HG03066 (cell line): Measurements from ENCODE around the gene TIGD6.
A peak's percentile ranks its signal among the peaks of the same experiment; 100 is the strongest.
"Not testable (repeated sequence)": the region's sequence is repeated elsewhere in the genome, so short reads cannot be mapped to it uniquely, and the experiment has no call there.

Experiments
- ATAC-seq: cut with Tn5 transposase; IDR thresholded peaks from one replicate; pipeline ENCODE4 v1.9.1; 2021; ENCODE audit warnings: low read depth; ENCODE audit not compliant: unreplicated experiment

The TIGD6 gene

DNA sequence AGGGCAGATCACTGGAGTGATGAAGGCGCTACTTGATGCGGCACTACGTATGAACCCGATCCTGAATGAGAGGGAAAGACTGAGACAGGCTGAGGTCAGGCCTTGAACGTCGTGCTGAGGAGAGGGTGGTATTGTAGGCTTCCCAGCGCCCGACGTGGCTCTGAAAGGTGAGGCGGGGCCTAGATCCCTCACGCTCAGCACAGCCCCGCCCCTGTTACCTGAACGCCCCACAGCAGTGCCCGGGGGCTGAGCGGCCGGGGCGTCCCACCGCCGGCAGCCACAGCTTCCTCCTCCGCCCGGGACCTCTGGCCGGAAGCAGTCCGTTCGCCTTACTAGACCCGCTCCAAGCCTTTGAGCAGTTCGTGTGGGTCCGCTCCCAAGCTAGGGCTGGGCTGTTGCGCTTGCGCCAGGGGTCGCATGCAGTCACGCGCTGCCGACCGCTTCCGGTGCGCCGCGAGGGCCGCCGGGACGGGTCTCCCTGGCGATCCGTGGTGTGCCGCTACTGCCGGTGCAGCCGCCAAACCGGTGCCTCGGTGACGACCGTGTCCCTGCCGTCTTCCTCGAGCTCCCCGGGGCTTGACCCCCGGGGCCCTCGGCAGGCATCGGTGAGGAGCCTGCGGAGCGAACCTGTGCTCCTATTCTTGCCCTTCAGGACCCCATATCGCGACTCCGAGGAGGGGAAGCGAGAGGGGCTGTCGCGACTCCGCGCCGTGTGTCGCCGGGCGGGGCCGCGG is at the start of gene TIGD6, which contains the start of gene HMGXB3:
TSS of gene TIGD6 (minus strand) at position 399 of the 734 bp plus-strand sequence. CDS start 4,306 bp downstream, outside the sequence.
TSS of gene HMGXB3 (plus strand) at position 484 of the 734 bp plus-strand sequence. CDS start 4,114 bp downstream, outside the sequence.
- ATAC-seq: peak; percentile 83

DNA sequence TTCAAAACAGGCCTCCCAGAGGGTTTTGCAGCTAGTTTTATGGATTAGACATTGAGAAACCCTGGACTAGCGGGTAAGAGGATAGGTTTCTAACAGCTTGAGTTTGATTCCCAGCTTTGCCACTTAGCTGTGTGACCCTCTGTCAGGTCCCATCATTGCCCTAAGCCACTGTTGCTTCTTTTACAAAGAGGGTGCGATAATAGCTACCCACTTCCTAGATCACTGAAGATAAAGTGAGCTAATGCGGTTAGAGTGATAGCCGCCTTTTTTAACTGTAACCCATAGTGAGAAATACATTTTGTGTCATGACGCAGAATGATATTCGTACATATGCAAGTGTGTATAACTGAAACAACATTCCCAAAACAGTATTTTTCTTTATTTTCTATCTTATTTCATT is 45.6 kb upstream of the TIGD6 start:
- no peak for ATAC-seq

DNA sequence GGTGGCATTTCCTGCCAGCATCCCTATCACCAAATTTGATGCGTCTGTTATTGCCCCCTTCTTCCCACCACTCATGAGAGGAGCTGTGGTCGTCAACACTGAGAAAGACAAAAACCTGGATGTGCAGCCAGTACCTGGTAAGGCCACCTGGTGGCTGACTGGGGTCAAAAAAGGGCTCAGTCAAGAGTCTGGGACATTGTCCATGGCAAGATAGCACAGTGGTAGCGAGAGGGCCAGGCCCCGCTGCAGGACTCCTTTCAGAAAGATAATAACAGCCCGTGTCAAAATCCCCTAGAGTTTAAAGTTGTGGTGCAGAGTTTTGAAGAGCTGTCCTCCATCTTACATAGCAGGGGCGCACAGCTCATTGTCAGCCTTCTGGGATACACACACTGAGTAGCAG is 45.1 kb upstream of the TIGD6 start:
- ATAC-seq: no peak

DNA sequence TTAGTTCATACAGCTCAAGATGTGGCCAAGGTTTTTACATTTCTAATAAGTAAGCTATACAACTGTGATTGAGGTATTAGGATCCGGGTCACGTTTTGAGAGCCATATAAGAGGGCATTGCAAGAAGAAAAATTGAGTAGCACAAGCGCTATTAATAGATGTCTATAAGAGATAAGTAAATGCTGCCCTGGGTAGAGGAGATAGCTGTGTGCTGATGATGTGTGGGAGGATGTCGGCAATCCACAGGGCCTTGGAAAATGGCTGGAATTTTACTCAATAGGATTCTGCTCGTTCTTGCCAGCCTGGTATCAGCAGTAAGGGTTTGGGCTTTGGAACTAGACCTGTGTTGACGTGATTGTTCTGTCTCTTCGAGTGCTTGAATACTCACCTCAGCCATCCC is 44.3 kb upstream of the TIGD6 start:
- ATAC-seq: no peak

DNA sequence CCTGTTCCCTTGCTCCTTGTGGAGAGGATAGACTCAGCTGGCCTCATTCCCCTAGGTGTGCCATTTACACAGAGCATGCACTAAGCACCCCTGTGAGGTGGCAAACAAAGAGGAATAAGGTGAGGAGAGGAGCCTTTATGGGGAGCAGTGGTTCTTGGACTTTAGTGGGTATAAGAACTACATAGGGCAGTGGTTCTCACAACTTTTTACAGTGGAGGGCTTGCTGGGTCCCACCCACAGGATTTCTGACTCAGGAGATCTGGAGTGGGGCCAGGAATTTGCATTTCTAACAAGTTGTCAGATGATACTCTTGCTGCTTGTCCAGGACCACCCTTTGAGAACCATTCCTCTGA is 43.9 kb upstream of the TIGD6 start:
- ATAC-seq: no peak

DNA sequence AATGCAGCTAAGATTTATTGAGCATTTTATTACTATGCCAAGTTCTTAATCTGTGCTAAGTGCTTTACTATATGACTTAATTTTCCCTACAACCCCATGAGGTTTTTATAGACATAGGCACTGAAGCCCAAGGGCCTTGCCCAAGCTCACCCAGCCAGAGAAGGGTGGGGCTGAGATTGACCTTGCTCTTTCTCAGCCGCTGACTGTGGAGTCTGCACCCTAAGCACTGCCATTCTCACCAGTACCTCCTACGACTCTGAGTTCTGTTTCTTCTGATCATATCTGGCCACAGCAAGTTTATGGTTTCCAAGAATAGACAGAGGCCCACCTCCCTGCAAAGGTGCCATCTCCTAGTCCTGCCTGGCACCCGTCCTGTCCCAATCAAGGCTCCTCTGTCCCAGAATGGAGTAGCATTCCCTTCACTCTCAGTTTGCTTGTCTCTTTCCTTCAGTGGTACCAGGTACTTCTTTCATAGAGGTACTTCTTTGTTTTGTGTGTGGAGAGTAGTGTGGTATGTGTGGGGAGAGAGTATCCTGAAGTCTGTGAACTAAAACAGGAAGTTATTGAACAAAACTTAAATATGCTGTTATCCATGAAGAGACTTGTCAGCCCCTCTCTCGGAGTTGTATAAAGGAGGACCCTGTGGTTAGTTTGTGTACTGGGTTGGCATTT is 43.3 kb upstream of the TIGD6 start:
- no peak for ATAC-seq

DNA sequence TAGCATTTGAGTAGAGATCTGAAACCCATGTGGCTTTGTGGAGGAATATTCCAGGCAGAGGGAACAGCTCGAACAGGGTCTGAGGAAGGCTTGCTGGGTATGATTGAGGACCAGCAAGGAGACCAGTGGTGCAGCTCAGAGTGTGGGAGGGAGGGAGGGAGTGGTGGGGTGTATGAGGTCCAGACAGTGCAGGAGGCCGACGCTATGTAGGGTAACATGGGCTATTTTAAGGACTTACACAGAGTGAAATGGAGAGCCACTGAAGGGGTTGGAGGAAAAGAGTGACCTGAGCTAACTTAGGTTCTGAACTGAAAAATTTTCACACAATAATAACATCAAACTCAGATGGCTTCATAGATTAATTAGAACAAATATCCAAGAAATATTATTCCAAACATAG is 42.0 kb upstream of the TIGD6 start:
- no peak for ATAC-seq

DNA sequence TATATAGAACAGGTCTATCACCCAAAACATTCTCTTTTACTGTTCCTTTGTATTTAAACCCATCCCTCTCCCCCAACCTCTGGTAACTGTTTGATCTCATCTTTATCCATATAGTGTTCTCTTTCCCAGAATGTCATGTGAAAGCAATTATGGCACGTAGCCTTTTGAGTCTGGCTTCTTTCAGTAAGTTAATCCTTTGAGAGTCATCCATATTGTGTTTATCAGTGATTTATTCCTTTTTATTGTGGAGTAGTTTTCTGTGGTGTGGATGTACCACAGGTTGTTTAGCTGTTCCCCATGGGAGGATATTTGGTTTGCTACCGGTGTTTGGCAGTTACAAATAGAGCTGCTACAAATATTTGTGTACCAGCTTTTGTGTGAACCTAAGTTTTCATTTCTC is 38.1 kb upstream of the TIGD6 start:
- ATAC-seq: no peak

DNA sequence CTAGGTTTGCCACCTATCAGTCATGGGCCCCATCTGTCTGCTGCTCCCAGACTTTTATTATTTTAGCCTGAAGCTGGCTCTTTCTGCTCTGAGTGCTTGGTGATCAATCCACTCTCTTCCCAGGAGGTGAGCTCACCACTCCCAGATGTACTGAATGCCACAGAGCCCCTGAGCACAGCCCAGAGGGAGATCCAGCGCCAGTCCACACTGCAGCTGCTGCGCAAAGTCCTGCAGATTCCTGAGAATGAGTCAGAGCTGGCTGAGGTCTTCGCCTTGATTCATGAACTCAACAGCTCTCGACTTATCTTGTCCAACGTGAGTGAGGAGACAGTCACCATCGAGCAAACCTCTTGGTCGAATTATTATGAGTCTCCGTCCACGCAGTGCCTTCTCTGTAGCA is 36.1 kb upstream of the TIGD6 start:
- ATAC-seq: no peak

DNA sequence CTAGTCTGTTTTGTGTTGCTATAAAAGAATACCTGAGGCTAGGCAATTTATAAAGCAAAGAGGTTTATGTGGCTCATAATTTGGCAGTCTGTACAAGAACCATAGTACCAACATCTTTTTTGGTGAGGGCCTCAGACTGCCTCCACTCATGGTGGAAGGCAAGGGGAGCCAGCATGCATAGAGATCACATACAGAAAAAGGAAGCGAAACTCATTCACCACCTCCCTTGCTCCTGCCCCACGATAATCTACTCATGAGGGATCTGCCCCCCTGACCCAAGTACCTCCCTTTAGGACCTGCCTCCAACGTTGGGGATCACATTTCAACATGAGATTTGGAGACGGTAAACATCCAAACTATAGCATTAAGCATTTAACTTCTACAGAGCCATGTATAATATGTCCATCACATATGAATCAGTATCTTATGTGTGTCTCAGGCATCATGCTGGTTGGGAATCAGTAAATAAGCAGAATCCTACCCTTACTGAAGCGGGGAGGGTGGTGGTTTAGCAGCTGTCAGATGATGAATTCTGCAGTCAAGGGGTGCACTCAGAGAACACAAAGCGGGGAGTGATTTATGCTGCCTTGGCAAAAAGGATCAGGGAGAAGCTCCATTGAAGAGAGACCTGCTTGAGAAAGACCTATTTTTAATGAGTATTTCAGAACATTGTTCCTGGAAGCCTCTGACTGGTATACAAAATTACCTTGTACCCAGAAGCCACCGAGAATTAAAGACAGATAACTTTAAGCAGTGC is 34.9 kb upstream of the TIGD6 start:
- ATAC-seq: peak; percentile 91

DNA sequence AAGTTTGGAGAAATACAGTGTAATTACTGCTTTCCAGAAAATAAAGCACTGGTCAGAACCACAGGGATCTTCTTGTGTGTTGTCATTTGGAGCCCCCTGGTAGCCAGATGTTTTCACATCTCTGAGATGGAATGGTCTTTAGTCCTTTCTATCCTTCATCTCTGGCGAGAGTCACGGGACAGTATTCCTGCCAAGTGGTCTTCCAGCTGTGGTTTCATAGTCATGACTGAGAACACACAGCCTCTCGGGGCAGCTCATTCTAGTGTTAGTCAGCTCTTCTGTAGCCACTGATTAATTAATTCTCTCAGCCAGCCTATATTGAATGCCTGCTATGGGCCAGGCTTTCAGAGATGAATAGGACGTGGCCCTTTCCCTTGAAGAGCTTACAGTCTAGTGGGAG is 34.2 kb upstream of the TIGD6 start:
- no peak for ATAC-seq

DNA sequence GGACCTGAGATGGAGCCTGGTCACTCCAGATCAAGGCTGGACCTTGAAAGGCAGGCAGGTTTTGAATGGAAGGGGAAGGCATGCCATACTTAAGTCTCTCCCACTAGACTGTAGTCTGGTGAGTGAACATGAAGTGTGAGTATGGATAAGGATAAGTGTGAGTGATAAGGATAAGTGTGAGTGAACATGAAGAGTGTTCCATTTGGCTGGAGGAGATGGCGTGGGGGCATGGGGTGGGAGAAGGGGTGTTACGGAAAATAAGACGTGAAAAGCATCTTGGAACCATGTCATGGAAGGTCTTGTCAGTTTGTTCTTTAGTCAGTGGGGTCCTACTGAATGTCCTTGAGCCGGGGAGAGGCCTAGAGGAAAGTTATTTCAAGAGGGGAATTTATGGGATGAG is 32.9 kb upstream of the TIGD6 start:
- no peak for ATAC-seq

DNA sequence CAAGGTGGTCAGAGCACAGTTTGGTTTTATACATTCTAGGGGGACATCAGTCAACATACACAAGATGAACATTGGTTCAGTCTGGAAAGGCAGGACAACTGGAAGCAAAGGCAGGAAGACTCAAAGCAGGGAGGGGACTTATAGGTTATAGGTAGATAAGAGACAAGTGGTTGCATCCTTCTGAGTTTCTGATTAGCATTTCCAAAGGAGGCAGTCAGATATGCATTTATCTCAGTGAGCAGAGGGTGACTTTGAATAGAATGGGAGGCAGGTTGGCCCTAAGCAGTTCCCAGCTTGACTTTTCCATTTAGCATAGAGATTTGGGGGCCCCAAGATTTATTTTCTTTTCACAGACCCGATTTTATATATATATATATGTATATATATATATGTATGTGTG is 27.6 kb upstream of the TIGD6 start:
- not testable (repeated sequence) for ATAC-seq

DNA sequence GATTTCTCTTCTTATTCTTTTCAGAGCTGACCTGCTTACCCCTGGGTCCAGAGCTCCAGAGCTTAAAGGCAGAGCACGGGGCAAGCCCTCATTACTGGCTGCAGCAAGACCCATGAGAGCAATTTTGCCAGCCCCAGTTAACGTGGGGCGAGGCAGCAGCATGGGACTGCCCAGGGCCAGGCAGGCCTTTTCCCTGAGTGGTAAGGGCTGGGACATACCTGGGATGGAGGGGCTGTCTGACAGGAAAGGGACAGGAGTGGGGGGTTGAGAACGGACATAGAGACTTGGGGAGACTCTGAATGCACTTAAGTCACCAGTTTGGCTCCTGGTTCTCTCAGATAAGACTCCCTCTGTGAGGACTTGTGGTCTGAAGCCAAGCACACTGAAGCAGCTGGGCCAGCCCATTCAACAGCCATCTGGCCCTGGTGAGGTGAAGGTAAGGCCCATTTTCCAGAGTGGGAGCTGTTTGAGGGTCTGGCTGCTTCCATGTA is 26.3 kb upstream of the TIGD6 start:
- no peak for ATAC-seq

DNA sequence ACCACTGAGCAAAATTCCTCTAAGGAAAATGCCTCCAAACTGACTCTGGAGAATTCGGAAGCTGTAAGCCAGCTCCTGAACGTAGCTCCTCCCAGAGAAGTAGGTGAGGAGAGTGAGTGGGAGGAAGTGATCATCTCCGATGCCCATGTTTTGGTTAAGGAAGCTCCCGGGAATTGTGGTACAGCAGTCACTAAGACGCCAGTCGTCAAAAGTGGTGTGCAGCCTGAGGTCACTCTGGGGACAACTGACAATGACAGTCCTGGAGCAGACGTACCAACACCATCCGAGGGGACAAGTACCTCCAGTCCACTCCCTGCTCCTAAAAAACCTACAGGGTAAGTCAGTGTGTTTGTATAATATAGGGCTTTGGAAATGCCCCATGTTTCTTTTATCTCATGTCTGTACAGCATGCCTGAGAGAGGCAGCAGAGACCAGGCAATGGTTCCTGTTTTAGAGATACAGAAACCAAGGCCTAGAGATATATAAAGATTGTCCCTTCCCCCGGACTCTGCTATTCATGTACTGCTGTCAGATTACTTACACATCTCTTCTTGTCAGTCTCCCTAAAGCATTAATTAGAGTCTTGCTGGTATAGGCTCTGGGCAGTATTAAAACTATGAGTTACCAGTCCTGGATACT is 24.0 kb upstream of the TIGD6 start:
- no peak for ATAC-seq

DNA sequence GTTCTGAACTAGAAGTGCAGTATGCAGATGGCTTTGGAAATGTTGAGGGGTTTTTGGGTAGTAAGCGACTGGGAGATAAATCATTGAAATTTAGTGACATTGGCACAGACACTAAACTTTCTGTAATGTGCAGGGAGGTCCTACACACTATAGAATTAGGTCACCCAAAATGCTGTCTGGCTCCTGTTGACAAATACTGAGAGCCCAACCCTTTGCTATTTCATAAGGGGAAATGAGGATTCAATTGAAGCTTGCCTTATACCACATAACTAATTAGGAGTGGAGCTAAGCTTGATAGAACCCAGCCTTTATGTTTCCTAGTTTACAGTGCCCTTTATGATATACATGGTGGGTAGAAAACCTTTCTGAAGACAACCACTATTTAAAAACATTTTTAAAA is 22.7 kb upstream of the TIGD6 start:
- ATAC-seq: no peak

DNA sequence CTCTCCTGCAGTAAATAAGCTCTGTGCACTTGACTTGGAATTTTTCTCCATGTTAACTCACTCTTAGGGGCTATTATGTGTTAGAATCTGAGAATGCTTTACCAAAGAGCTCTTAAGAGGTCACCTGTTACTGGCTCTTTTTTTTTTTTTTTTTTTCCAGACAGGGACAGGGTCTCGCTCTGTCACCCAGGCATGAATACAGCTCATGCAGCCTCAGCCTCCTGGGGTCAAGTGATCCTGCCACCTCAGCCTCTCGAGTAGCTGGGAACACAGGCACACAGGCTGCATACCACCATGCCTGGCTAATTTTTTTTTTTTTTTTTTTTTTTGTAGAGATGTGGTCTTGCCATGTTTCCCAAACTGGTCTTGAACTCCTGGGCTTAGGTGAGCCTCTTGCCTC is 22.2 kb upstream of the TIGD6 start:
- ATAC-seq: no peak

DNA sequence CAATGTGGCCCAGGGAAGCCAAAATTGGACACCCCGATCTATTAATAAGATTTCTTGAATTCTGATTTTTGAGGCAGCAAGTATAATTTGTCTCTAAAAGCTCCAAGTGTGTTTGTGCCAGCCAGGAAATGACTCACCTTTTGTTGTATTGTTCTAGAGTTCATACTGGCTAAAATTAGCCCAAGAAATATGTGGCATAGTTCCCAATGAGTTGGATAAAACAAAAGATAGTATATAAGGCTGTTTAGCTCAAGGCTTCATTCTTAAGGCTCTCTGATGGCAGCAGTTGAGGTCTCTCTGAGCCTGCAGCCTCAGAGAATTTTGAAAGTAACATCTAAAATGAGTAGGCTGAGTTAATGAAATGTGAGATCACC is 21.7 kb upstream of the TIGD6 start:
- ATAC-seq: no peak

DNA sequence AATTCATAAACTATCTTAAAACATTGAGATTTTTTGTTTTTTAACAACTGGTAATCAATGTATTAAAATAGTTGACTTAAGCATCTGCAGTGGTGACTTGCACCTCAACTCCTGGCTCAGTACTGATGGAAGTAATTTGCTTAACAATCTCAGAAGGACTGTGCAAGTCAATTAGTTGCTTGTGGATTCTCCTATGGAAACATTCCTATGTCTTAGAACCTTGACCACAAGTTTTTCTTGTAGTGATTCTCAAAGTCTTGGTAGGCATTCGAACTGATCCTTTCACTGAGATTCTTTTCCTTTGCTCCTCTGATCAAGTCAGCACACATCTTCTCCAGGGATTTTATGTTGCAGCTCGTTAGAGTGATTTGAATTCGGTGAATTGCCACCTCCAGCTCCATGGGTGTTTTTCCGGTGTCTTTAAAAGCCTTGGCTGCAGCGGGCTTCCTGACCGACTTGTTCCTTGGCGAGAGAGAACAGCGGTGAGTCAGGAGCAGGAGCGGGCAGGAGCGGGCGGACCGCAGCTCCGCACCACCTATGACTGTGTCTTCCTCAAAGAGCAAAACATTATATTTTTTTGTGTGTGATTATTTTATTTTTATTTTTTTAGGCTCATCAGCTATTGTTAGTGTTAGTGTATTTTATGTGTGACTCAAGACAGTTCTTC is 21.2 kb upstream of the TIGD6 start:
- no peak for ATAC-seq

DNA sequence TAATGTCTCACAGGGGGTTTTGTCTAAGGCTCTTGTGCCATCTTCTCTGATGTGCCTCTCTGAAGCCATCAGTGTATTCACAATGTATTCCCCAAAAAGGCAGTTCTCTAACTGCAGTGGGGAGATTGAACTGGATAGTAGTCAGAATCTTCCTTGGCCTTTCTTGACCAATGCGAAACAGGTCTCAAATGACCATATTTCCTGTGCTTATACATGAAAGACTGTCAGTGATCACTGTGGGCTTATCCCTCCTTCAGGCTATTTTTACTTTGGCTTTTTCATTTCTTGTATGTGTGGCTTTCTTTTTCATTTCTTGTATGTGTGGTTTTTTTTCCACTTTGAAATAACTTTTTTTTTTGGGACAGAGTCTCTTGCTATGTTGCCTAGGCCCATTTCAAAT is 19.8 kb upstream of the TIGD6 start:
- no peak for ATAC-seq
